Lower leg skin (tissue), 4 donors: ENCODE results near the gene RC3H1. TPM values are rescaled to one million over a fixed set of nuclear protein-coding genes. Genes with fewer than 3 reads are reported as not detected.

Experiments
- DNase-seq, 2 donors: peaks; one replicate each; pipeline ENCODE4 v3.0.0-alpha.2; 2019; ENCODE audit warnings: low spot score in 2 of 2
- H3K4me3 ChIP-seq: fragments of 200-600 bp; sonication (generic); 2 replicates; pipeline ENCODE4 v1.5.1; 2017; ENCODE audit warnings: mild to moderate bottlenecking, low read depth; ENCODE audit not compliant: poor library complexity, severe bottlenecking
- POLR2A ChIP-seq, 2 donors: fragments of 450-650 bp; IDR thresholded peaks; one replicate each; pipeline ENCODE4 v1.6.1; 2016 to 2017; ENCODE audit warnings: antibody characterized with exemption in 2 of 2, mild to moderate bottlenecking in 1 of 2, moderate library complexity in 1 of 2
- WGBS, 2 donors: methylation state at CpG; one replicate each; pipeline ENCODE4 v1.1.5; 2018; 5-methylcytosine and 5-hydroxymethylcytosine counted together
- intact Hi-C: fragments of 100-400 bp; cut with DNase I; formaldehyde crosslinking; loops from one replicate; pipeline ENCODE4 v1.15.0; 2023; ENCODE audit warnings: low total_unique reads
- total RNA-seq, 4 donors: library from RNA; depleted of rRNA; stranded (reverse); fragments of >200 nt; gene quantifications; one replicate each; pipeline ENCODE4 v1.1.0, GENCODE V29; 2016
- TF ChIP-seq, protein P1 (sequence below), 3 donors: fragments of 450-650 bp; IDR thresholded peaks; one replicate each; pipeline ENCODE4 v1.5.1; 2016; ENCODE audit warnings: antibody characterized with exemption in 3 of 3, mild to moderate bottlenecking in 3 of 3, moderate library complexity in 2 of 3

The RC3H1 gene
- total RNA-seq, 4 donors from 2014 or later = 16.1 to 30.9 (median 27.0) TPM

DNA sequence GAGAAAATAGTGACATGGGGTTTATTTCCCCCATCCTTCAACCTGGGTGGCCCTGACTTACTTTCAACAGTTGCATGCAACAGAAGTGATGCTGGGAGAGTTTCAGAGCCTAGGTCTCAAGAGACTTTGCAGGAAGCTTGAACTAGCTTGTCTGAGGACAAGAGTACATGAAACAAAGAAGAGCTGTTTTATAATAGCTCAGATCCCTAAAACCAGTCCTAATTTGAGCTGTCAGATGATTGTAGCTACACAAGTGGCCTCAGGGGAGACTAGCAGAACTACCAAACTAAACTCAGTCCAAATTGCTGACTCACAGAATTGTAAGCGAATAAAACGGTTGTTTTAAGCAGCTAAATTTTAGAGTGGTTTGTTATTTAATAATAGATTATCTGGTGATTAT is 17.1 kb downstream of the RC3H1 start:
- no peak for TF ChIP-seq POLR2A (IDR thresholded peaks at IDR 0.05)
- TF ChIP-seq, protein P1, sequence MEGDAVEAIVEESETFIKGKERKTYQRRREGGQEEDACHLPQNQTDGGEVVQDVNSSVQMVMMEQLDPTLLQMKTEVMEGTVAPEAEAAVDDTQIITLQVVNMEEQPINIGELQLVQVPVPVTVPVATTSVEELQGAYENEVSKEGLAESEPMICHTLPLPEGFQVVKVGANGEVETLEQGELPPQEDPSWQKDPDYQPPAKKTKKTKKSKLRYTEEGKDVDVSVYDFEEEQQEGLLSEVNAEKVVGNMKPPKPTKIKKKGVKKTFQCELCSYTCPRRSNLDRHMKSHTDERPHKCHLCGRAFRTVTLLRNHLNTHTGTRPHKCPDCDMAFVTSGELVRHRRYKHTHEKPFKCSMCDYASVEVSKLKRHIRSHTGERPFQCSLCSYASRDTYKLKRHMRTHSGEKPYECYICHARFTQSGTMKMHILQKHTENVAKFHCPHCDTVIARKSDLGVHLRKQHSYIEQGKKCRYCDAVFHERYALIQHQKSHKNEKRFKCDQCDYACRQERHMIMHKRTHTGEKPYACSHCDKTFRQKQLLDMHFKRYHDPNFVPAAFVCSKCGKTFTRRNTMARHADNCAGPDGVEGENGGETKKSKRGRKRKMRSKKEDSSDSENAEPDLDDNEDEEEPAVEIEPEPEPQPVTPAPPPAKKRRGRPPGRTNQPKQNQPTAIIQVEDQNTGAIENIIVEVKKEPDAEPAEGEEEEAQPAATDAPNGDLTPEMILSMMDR (IDR thresholded peaks at IDR 0.05) = no peak
- intact Hi-C loops = no loop called here
- no peak overlapping the region for H3K4me3 ChIP-seq
- 6 to 17% methylated on average over 2 of the region's 2 CpGs for WGBS, 2 donors
- no peak for DNase-seq

DNA sequence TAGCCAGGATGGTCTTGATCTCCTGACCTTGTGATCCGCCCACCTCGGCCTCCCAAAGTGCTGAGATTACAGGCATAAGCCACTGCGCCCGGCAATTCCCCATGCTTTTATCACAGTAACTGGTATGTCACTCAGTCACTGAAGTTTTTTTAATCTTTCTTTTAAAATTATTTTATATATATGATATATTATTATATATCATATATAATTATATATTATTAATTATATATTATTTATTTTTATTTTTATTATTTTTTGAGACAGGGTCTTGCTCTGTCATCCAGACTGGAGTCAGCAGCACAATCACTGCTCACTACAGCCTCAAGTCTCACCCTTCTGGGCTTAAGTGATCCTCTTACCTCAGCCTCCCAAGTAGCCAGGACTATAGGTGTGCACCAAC is 18.3 kb downstream of the RC3H1 start:
- DNase-seq = no peak
- TF ChIP-seq, protein P1 (IDR thresholded peaks at IDR 0.05) = no peak
- TF ChIP-seq POLR2A (IDR thresholded peaks at IDR 0.05) = no peak
- no peak overlapping the region for H3K4me3 ChIP-seq
- 98 to 99% methylated on average over 4 of the region's 4 CpGs for WGBS, 2 donors
- intact Hi-C loops = no loop called here

DNA sequence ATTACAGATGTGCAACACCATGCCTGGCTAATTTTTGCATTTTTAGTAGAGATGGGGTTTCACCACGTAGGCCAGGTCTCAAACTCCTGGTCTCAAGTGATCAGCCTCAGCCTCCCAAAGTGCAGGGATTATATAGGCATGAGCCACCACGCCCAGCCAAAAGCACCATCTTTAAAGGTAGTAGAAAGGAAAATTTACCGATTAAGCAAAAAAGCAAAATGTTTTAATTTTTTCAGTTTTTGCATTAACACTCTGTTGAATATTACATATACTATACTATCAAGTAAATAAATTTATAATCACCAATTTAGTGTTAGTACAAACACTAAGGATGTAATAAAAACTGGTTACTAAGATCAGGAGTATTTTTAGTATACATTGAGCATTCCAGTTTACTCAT is 20.6 kb downstream of the RC3H1 start:
- WGBS, 2 donors = 88 to 92% methylated on average over 3 of the region's 3 CpGs
- intact Hi-C loops = no loop called here
- H3K4me3 ChIP-seq = no peak overlapping the region
- DNase-seq = no peak
- TF ChIP-seq, protein P1 (IDR thresholded peaks at IDR 0.05) = no peak

DNA sequence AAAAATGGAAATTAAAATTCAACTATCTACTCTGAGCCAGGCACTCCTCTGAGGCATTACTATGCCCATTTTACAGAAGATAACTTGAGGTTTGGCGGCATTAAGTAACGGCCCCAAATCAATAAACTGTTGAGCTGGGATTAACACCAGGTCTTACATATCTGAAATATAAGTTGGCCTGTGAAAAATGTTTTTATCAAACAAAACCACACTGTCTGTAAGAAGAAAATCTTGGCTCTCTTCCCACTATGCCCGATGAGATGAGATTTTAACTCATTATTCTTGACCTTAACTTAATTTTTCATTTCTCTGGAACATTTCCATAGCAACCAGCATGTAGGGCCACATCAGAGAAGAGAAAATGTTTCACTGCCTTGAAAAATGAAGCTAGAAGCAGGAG is 21.8 kb downstream of the RC3H1 start:
- DNase-seq = no peak
- TF ChIP-seq, protein P1 (IDR thresholded peaks at IDR 0.05) = no peak
- no peak for TF ChIP-seq POLR2A (IDR thresholded peaks at IDR 0.05)
- no peak overlapping the region for H3K4me3 ChIP-seq
- intact Hi-C loops = no loop called here
- WGBS, 2 donors = 69 to 73% methylated on average over 3 of the region's 3 CpGs

DNA sequence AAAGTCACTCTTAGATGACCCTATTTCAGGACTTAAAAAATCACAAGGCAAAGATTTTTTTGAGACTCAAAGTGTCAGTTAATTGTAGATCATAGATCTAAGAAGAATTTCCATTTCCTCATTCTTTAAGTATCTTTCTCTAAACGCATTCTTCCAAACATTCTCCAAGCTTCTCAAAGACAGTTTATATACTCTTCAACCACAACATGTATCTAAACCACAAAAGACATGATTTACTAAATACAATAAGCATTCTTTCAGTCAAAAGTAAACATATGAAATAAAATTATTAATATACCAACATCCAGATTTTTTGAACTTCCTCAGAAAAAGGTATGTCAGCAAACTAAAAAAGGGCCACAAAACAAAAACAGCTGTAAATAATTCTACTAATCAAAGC is 24.4 kb downstream of the RC3H1 start:
- WGBS, 2 donors = 24 to 30% methylated on average over 1 of the region's 1 CpG
- no peak for DNase-seq
- intact Hi-C loops = no loop called here
- no peak for TF ChIP-seq POLR2A (IDR thresholded peaks at IDR 0.05)
- TF ChIP-seq, protein P1 (IDR thresholded peaks at IDR 0.05) = no peak
- no peak overlapping the region for H3K4me3 ChIP-seq

DNA sequence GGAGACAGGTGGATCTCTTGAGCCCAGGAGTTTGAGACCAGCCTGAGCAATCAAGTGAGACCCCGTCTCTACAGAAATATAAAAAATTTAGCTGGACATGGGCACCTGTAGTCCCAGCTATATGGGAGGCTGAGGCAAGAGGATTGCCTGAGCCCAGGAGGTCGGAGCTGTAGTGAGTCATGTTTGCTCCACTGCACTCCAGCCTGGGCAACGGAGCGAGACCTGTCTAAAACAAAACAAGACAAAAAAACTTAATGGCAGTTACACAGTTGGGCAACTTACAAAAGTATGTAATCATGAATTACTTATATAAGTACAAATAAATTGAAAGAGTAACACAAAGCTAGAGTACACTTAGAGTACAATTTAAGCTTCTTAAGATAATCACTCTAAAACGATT is 25.2 kb downstream of the RC3H1 start:
- 89 to 94% methylated on average over 5 of the region's 5 CpGs for whole genome bisulfite sequencing, 2 donors

More for the DNA sequence above, 25.2 kb downstream of the RC3H1 start:
- TF ChIP-seq, protein P1 (IDR thresholded peaks at IDR 0.05) = no peak
- TF ChIP-seq POLR2A (IDR thresholded peaks at IDR 0.05) = no peak
- DNase-seq = no peak
- intact Hi-C loops = no loop called here
- H3K4me3 ChIP-seq = no peak overlapping the region
